Neural progenitor cell (in vitro differentiated cells): ENCODE results near the gene ERAS. TPM values are rescaled to one million over a fixed set of nuclear protein-coding genes. Genes with fewer than 3 reads are reported as not detected.
"Not testable (repeated sequence)": the region's sequence is repeated elsewhere in the genome, so short reads cannot be mapped to it uniquely, and the experiment has no call there.

ENCODE experiments used
- DNase-seq: peaks from one replicate; pipeline ENCODE4 v3.0.0-alpha.2; 2016; ENCODE audit warnings: low spot score
- H2AFZ ChIP-seq: fragments of 200-600 bp; sonication (generic); replicated peaks from 2 replicates; pipeline ENCODE4 v1.6.1; 2016; ENCODE audit warnings: antibody characterized with exemption
- H3F3A ChIP-seq: fragments of 200-600 bp; sonication (generic); 2 replicates; pipeline ENCODE4 v1.6.1; 2016; ENCODE audit warnings: antibody characterized with exemption, low read depth
- H3K27ac ChIP-seq: fragments of 200-600 bp; sonication (generic); 2 replicates; pipeline ENCODE4 v1.5.1; 2016; ENCODE audit warnings: mild to moderate bottlenecking
- H3K27me3 ChIP-seq: fragments of 200-600 bp; sonication (generic); 2 replicates; pipeline ENCODE4 v1.6.1; 2016; ENCODE audit warnings: mild to moderate bottlenecking, moderate library complexity
- H3K36me3 ChIP-seq: fragments of 200-600 bp; sonication (generic); 2 replicates; pipeline ENCODE4 v1.5.1; 2016
- H3K4me1 ChIP-seq: fragments of 200-600 bp; sonication (generic); 2 replicates; pipeline ENCODE4 v1.6.1; 2016; ENCODE audit warnings: mixed run types
- H3K4me2 ChIP-seq: fragments of 200-600 bp; sonication (generic); 2 replicates; pipeline ENCODE4 v1.6.1; 2016
- H3K4me3 ChIP-seq: fragments of 200-600 bp; sonication (generic); 2 replicates; pipeline ENCODE4 v1.5.1; 2016
- H3K79me2 ChIP-seq: fragments of 200-600 bp; sonication (generic); 2 replicates; pipeline ENCODE4 v1.6.1; 2016; ENCODE audit warnings: low read depth
- H3K9ac ChIP-seq: fragments of 200-600 bp; sonication (generic); 2 replicates; pipeline ENCODE4 v1.6.1; 2016
- H3K9me3 ChIP-seq: fragments of 200-600 bp; sonication (generic); 2 replicates; pipeline ENCODE4 v1.5.1; 2016; ENCODE audit warnings: low read depth
- H4K20me1 ChIP-seq: fragments of 200-600 bp; sonication (generic); 2 replicates; pipeline ENCODE4 v1.6.1; 2016; ENCODE audit warnings: low read depth
- H3K27ac Mint-ChIP-seq: 3 replicates; pipeline ENCODE4 v1.8.0; 2021; ENCODE audit warnings: mixed read lengths
- H3K27me3 Mint-ChIP-seq: 2 replicates; pipeline ENCODE4 v1.8.0; 2022; ENCODE audit warnings: low read depth, mild to moderate bottlenecking, inconsistent platforms, moderate library complexity, mixed read lengths; ENCODE audit not compliant: insufficient read depth
- H3K36me3 Mint-ChIP-seq: 3 replicates; pipeline ENCODE4 v1.8.0; 2021; ENCODE audit warnings: mixed read lengths
- H3K4me1 Mint-ChIP-seq: 3 replicates; pipeline ENCODE4 v1.8.0; 2021; ENCODE audit warnings: mixed read lengths
- H3K4me3 Mint-ChIP-seq: 3 replicates; pipeline ENCODE4 v1.8.0; 2021; ENCODE audit warnings: mild to moderate bottlenecking, moderate library complexity, mixed read lengths
- H3K9me3 Mint-ChIP-seq: 3 replicates; pipeline ENCODE4 v1.8.0; 2020; ENCODE audit warnings: mixed read lengths
- EZH2 ChIP-seq: fragments of 200-600 bp; sonication (generic); IDR thresholded peaks from 2 replicates; pipeline ENCODE4 v1.6.1; 2017; ENCODE audit warnings: antibody characterized with exemption, mild to moderate bottlenecking, moderate library complexity
- EZH2phosphoT487 ChIP-seq: fragments of 200-600 bp; sonication (generic); IDR thresholded peaks from 2 replicates; pipeline ENCODE4 v1.6.1; 2017; ENCODE audit warnings: antibody characterized with exemption
- small RNA-seq: library from RNA; depleted of rRNA; stranded (forward); fragments of <200 nt; gene quantifications from one replicate; pipeline ENCODE3, GENCODE V24; 2015
- total RNA-seq: library from RNA; depleted of rRNA; stranded (reverse); fragments of >200 nt; gene quantifications from 2 replicates; pipeline ENCODE4 v1.2.3, GENCODE V29; 2015; ENCODE audit warnings: low replicate concordance
- TF ChIP-seq, protein P1 (sequence below): fragments of 200-600 bp; sonication (generic); IDR thresholded peaks from 2 replicates; pipeline ENCODE4 v1.5.1; 2017; ENCODE audit warnings: antibody characterized with exemption, mild to moderate bottlenecking

The ERAS gene
- total RNA-seq, 1 donor from 2014 or later = not detected

DNA sequence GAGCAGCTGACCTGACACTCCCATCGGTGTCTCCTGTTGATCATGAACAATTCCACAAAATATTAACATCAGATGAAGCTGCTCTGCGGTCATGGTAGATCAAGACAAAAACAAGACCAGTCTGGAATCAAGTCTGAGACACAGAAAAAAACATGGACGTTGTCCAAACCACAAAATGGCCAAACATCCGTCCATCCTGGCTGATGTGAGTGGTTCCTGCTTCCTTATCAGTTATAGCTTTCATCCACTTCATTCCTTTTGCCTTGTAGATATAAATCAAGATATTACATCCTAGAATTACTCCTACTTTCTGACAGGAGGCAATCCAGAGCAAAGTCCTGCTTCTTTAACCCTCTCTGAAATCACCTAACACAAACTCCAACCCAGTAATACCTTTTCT, 37.9 kb downstream of the ERAS start:
- H3K27me3 Mint-ChIP-seq = peaks cover 2% of the 10 kb centered on the region
- no peaks in the 10 kb centered on the region for H4K20me1 ChIP-seq
- no peaks in the 10 kb centered on the region for H3K9me3 ChIP-seq
- H3K4me3 Mint-ChIP-seq = no peak overlapping the region
- H3K27ac ChIP-seq = no peak overlapping the region
- no peaks in the 10 kb centered on the region for H3K36me3 ChIP-seq
- TF ChIP-seq EZH2 (no peak), EZH2phosphoT487 (no peak)
- TF ChIP-seq, protein P1, sequence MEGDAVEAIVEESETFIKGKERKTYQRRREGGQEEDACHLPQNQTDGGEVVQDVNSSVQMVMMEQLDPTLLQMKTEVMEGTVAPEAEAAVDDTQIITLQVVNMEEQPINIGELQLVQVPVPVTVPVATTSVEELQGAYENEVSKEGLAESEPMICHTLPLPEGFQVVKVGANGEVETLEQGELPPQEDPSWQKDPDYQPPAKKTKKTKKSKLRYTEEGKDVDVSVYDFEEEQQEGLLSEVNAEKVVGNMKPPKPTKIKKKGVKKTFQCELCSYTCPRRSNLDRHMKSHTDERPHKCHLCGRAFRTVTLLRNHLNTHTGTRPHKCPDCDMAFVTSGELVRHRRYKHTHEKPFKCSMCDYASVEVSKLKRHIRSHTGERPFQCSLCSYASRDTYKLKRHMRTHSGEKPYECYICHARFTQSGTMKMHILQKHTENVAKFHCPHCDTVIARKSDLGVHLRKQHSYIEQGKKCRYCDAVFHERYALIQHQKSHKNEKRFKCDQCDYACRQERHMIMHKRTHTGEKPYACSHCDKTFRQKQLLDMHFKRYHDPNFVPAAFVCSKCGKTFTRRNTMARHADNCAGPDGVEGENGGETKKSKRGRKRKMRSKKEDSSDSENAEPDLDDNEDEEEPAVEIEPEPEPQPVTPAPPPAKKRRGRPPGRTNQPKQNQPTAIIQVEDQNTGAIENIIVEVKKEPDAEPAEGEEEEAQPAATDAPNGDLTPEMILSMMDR = no peak
- no peak overlapping the region for H3K27ac Mint-ChIP-seq
- no peaks in the 10 kb centered on the region for H3K27me3 ChIP-seq
- H3K4me1 Mint-ChIP-seq = no peaks in the 10 kb centered on the region
- H3K4me3 ChIP-seq = no peak overlapping the region
- no peak for DNase-seq
- no peaks in the 10 kb centered on the region for H3K4me1 ChIP-seq
- no peak overlapping the region for H3K4me2 ChIP-seq
- no peaks in the 10 kb centered on the region for H3F3A ChIP-seq
- H2AFZ ChIP-seq = no peak overlapping the region
- no peaks in the 10 kb centered on the region for H3K79me2 ChIP-seq
- H3K9ac ChIP-seq = no peak overlapping the region
- H3K36me3 Mint-ChIP-seq = no peaks in the 10 kb centered on the region
- H3K9me3 Mint-ChIP-seq = peaks cover 15% of the 10 kb centered on the region

DNA sequence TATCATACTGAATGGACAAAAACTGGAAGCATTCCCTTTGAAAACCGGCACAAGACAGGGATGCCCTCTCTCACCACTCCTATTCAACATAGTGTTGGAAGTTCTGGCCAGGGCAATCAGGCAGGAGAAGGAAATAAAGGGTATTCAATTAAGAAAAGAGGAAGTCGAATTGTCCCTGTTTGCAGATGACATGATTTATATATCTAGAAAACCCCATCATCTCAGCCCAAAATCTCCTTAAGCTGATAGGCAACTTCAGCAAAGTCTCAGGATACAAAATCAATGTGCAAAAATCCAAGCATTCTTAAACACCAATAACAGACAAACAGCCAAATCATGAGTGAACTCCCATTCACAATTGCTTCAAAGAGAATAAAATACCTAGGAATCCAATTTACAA, 45.7 kb downstream of the ERAS start:
- H3K27ac ChIP-seq, H3K79me2 ChIP-seq, H4K20me1 ChIP-seq, H3K27me3 Mint-ChIP-seq, H3K4me3 Mint-ChIP-seq, H2AFZ ChIP-seq, H3K36me3 ChIP-seq, H3K27ac Mint-ChIP-seq, H3K4me3 ChIP-seq, H3K4me1 Mint-ChIP-seq, H3K9me3 Mint-ChIP-seq, DNase-seq, H3K36me3 Mint-ChIP-seq, H3K9me3 ChIP-seq, H3K4me1 ChIP-seq, H3K27me3 ChIP-seq, H3F3A ChIP-seq, H3K9ac ChIP-seq, H3K4me2 ChIP-seq: not testable (repeated sequence)

DNA sequence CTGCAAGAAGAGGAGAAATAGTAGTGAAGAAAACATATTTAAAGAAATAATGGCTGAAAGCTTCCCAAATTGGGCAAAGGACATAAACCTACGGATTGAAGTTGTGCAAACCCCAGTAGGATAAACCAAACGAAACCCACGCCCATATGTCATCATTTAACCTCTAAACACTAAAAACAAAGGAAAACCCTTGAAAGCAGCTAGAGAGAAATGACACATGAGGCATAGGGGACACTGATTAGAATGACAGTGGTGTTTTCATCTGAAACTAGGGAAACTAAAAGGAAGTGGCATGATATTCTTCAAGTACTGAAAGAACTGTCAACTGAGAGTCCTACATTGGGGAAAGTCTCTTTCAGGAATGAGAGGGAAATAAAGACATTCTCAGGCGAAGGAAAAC, 50.6 kb downstream of the ERAS start:
- not testable (repeated sequence) for H3K27ac Mint-ChIP-seq, H3K4me3 ChIP-seq, H3K9ac ChIP-seq, DNase-seq, H2AFZ ChIP-seq, H3K36me3 Mint-ChIP-seq, H4K20me1 ChIP-seq, H3K9me3 Mint-ChIP-seq, H3K27me3 Mint-ChIP-seq, H3K27ac ChIP-seq, H3K4me1 Mint-ChIP-seq, H3K4me3 Mint-ChIP-seq, H3K36me3 ChIP-seq, H3K79me2 ChIP-seq, H3K9me3 ChIP-seq, H3K27me3 ChIP-seq, H3K4me2 ChIP-seq, H3F3A ChIP-seq, H3K4me1 ChIP-seq

Small RNAs within 50 kb of the gene (small RNA-seq; reads per million reads assigned to genes)
- gene RNU6-29P = not detected

Other genes starting within 250 kb of the ERAS start
- gene WDR13, start 229.0 kb upstream of the ERAS start, total RNA-seq = 20.9 and 39.0 TPM in 2 replicates
- gene WAS, start 142.7 kb upstream of the ERAS start, total RNA-seq = 0.37 TPM in 1 of 2 replicates, not detected in the other
- gene SUV39H1, start 129.8 kb upstream of the ERAS start, total RNA-seq = 9.4 and 13.9 TPM in 2 replicates
- not detected in 2 replicates for gene GLOD5, start 64.8 kb upstream of the ERAS start, total RNA-seq
- not detected in 2 replicates for gene GATA1, start 39.9 kb upstream of the ERAS start, total RNA-seq
- gene HDAC6, start 24.4 kb upstream of the ERAS start, total RNA-seq = 127 and 135 TPM in 2 replicates
- 2.4 TPM in 1 of 2 replicates, not detected in the other for gene PCSK1N, start 9.1 kb downstream of the ERAS start, total RNA-seq
- 48.7 and 105 TPM in 2 replicates for gene TIMM17B, start 71.3 kb downstream of the ERAS start, total RNA-seq
- gene PQBP1, start 71.4 kb downstream of the ERAS start, total RNA-seq = 26.9 and 49.7 TPM in 2 replicates
- 8.6 and 11.7 TPM in 2 replicates for gene SLC35A2, start 85.1 kb downstream of the ERAS start, total RNA-seq
- 14.7 and 16.6 TPM in 2 replicates for gene PIM2, start 92.5 kb downstream of the ERAS start, total RNA-seq
- gene OTUD5, start 131.1 kb downstream of the ERAS start, total RNA-seq = 38.6 and 46.3 TPM in 2 replicates
- gene KCND1, start 145.3 kb downstream of the ERAS start, total RNA-seq = 0.39 and 1.4 TPM in 2 replicates
- 30.1 and 38.9 TPM in 2 replicates for gene GRIPAP1, start 175.8 kb downstream of the ERAS start, total RNA-seq
- 7.9 and 25.6 TPM in 2 replicates for gene TFE3, start 216.8 kb downstream of the ERAS start, total RNA-seq
- gene CCDC120, start 232.5 kb downstream of the ERAS start, total RNA-seq = 1.1 and 3.1 TPM in 2 replicates
- gene PRAF2, start 247.5 kb downstream of the ERAS start, total RNA-seq = 0.30 and 11.0 TPM in 2 replicates